ENCODE measurements around the gene NANS. TPM values are rescaled to one million over a fixed set of nuclear protein-coding genes. Genes with fewer than 3 reads are reported as not detected.
A peak's percentile ranks its signal among the peaks of the same experiment; 100 is the strongest.

NANS gene
- total and polyA plus RNA-seq, 12 donors: 20.0 to 141 (median 30.9) TPM

- Histone ChIP-seq H3K27me3 (no peaks in the 10 kb centered on the region), H3K36me3 (no peaks in the 10 kb centered on the region), H3K4me3 (no peak overlapping the region), H3K27ac (no peak overlapping the region), H3K4me1 (peaks cover 0 to 11% (median 6%) of the 10 kb centered on the region in 9 donors), H3K9me3 (no peaks in the 10 kb centered on the region)
- TF ChIP-seq, protein P1, sequence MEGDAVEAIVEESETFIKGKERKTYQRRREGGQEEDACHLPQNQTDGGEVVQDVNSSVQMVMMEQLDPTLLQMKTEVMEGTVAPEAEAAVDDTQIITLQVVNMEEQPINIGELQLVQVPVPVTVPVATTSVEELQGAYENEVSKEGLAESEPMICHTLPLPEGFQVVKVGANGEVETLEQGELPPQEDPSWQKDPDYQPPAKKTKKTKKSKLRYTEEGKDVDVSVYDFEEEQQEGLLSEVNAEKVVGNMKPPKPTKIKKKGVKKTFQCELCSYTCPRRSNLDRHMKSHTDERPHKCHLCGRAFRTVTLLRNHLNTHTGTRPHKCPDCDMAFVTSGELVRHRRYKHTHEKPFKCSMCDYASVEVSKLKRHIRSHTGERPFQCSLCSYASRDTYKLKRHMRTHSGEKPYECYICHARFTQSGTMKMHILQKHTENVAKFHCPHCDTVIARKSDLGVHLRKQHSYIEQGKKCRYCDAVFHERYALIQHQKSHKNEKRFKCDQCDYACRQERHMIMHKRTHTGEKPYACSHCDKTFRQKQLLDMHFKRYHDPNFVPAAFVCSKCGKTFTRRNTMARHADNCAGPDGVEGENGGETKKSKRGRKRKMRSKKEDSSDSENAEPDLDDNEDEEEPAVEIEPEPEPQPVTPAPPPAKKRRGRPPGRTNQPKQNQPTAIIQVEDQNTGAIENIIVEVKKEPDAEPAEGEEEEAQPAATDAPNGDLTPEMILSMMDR (IDR thresholded peaks at IDR 0.05): no peak
- ATAC-seq (no peak), DNase-seq (no peak)
- intact Hi-C loops (cut with DNase I): loop anchor here in 6 of 10 donors (5.0 to 10.0 kb wide), 6 partner anchors 46 to 316 kb away; partner anchors contain the start of genes ANP32B (in 3 of the 6), TBC1D2 (in 1 of the 6) and TRMO (in 1 of the 6)
Observed at GRCh38 chr9:98031169-98031568, 25.4 kb upstream of the NANS start.

DNA sequence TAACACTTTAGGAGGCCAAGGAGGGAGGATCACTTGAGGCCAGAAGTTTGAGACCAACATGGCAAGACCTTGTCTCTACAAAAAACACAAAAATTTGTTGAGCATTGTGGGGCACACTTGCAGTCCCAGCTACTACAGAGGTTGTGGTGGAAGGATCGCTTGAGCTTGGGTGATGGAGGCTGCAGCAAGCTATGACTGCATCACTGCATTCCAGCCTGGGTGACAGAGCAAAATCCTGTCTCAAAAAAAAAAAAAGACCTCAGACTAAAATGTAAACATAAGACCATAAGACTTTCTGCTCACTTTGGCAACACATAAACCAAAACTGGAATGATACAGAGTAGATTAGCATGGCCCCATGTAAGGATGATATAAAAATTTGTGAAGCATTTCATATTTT lies 24.6 kb upstream of the NANS start:
- ATAC-seq: no peak
- DNase-seq: no peak
- Histone ChIP-seq H3K27me3 (no peaks in the 10 kb centered on the region), H3K4me3 (no peak overlapping the region), H3K9me3 (no peaks in the 10 kb centered on the region), H3K4me1 (peaks cover 0 to 12% (median 6%) of the 10 kb centered on the region in 9 donors), H3K27ac (no peak overlapping the region), H3K36me3 (no peaks in the 10 kb centered on the region)
- WGBS, 2 donors: 82 to 97% methylated on average over 1 of the region's 1 CpG
- TF ChIP-seq, protein P1 (IDR thresholded peaks at IDR 0.05): no peak
- intact Hi-C loops (cut with DNase I): loop anchor here in 6 of 10 donors (5.0 to 10.0 kb wide), 6 partner anchors 47 to 317 kb away; partner anchors contain the start of genes ANP32B (in 3 of the 6), TBC1D2 (in 1 of the 6) and TRMO (in 1 of the 6)

DNA sequence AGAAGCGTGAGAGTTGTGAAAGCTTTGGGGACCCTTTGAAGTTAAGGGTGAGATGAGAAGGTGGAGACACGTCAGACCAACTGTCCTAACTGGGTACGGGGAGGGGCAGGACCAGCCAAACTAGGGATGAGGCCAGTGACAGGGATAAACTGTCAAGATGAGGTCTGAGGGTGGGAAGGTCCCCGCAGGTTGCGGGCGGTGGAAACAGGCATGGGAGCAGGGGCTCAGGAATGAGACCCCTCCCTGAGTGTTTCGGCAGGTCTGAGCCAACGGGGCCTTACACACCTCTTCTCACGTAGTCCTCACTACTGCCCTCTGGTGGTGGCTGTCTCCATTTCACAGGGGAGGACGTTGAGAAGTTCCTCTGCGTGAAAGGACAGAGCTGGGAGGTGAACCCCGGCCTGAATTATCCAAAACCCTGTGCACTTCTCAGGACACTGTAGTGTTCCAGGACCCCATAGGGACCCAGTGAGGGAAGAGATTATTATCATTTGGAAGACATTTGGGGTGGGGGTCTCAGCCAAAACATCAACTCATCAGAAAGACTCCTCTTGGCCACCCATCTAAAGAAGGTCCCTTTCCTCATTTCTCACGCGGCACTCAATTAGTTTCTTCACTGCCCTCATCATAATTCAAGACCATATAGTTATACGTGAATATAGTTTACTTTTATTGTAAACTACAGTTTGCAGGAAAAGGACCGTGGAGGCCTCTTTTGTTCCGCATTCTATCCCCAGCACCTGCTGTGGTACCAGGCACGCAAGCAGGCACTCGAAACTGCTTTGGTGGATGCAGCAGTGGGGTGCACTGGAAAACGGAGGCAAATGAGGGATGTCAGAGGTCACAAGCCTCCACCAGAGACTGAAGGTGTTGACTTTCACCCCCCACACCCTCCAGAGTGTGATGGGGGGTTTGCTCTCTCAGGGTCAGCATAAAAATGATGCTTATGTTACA lies 21.7 kb upstream of the NANS start:
- ATAC-seq (peak; percentile 80 to 92 (median 86)), DNase-seq (peak; percentile 75 to 88)
- Histone ChIP-seq H3K27me3 (no peaks in the 10 kb centered on the region), H3K9me3 (no peaks in the 10 kb centered on the region), H3K4me1 (peaks cover 0 to 22% (median 15%) of the 10 kb centered on the region in 9 donors), H3K4me3 (peak overlapping the region in 3 of 10 donors; percentile 7 to 22 (median 22)), H3K36me3 (no peaks in the 10 kb centered on the region), H3K27ac (no peak overlapping the region)
- 39 to 42% methylated on average over 20 of the region's 20 CpGs for WGBS, 2 donors
- TF ChIP-seq, protein P1 (IDR thresholded peaks at IDR 0.05): peak; percentile 69 to 92 (median 89)
- intact Hi-C loops (cut with DNase I): loop anchor here in 9 of 10 donors (1.0 to 10.0 kb wide), 12 partner anchors 48 to 320 kb away; partner anchors contain the start of genes ANP32B (in 7 of the 9), TRMO (in 5 of the 9) and TBC1D2 (in 1 of the 9)

DNA sequence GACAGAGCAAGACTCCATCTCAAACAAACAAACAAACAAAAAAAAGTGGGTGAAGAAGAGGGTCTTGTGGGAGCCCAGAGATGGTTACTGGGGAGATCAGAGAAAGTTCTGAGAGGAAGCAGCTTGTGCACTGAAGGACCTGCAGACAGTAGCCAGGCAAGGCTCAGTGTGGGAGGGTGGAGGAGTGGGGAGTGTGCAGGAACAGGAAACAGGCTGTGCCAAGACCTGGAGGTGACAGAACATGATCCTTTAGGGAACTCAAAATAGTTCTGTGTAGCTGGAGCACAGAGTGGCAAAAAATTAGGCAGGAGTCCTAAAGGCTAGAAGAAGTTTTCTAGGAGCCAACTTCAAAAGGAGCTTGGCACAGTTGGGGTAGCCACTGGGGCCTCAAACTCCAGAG lies 19.2 kb upstream of the NANS start:
- H3K36me3 ChIP-seq: no peaks in the 10 kb centered on the region
- H3K27me3 ChIP-seq: peaks cover 0 to 2% (median 0%) of the 10 kb centered on the region in 7 donors
- no peak overlapping the region for H3K4me3 ChIP-seq
- DNase-seq (peak; percentile 41 to 48), ATAC-seq (peak; percentile 82 to 95 (median 90))
- H3K4me1 ChIP-seq: peaks cover 0 to 22% (median 15%) of the 10 kb centered on the region in 9 donors
- H3K27ac ChIP-seq: peak overlapping the region in 6 of 10 donors; percentile 25 to 60 (median 48)
- H3K9me3 ChIP-seq: no peaks in the 10 kb centered on the region
- TF ChIP-seq, protein P1 (IDR thresholded peaks at IDR 0.05): no peak
- intact Hi-C loops (cut with DNase I): loop anchor here in 7 of 10 donors (5.0 to 10.0 kb wide), 6 partner anchors 53 to 323 kb away; partner anchors contain the start of genes ANP32B (in 4 of the 7), TRMO (in 2 of the 7) and TBC1D2 (in 1 of the 7)

All from heart right ventricle (tissue), 16 donors.